ENCODE data around the gene STAG1.

DNA sequence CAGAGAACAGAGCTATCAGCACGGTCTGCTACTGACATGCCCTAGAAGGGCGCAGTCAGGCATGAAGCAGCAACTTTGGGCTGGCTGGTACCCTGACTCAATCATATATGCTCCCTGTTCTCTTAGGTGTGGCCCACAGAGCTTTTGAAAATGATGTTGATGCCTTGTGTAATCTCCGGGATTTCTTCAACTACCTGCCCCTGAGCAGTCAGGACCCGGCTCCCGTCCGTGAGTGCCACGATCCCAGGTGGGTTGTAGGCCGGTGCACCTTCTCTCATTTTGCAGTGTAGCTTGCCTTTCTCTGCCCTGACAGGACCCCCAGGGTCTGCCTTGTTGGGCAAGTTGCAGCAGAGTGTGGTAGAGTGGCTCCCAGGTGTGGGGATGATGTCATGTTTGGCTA is 454.4 kb downstream of the STAG1 start:
- TF ChIP-seq, protein P1, sequence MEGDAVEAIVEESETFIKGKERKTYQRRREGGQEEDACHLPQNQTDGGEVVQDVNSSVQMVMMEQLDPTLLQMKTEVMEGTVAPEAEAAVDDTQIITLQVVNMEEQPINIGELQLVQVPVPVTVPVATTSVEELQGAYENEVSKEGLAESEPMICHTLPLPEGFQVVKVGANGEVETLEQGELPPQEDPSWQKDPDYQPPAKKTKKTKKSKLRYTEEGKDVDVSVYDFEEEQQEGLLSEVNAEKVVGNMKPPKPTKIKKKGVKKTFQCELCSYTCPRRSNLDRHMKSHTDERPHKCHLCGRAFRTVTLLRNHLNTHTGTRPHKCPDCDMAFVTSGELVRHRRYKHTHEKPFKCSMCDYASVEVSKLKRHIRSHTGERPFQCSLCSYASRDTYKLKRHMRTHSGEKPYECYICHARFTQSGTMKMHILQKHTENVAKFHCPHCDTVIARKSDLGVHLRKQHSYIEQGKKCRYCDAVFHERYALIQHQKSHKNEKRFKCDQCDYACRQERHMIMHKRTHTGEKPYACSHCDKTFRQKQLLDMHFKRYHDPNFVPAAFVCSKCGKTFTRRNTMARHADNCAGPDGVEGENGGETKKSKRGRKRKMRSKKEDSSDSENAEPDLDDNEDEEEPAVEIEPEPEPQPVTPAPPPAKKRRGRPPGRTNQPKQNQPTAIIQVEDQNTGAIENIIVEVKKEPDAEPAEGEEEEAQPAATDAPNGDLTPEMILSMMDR (IDR thresholded peaks at IDR 0.05): no peak
- no peak for TF ChIP-seq POLR2A (IDR thresholded peaks at IDR 0.05)
